HG02798 (cell line): ENCODE data around the gene PDE8B.

Experiments used
- ATAC-seq: cut with Tn5 transposase; IDR thresholded peaks from one replicate; pipeline ENCODE4 v1.9.1; 2021; ENCODE audit warnings: mild to moderate bottlenecking; ENCODE audit not compliant: unreplicated experiment, poor library complexity

The PDE8B gene

DNA sequence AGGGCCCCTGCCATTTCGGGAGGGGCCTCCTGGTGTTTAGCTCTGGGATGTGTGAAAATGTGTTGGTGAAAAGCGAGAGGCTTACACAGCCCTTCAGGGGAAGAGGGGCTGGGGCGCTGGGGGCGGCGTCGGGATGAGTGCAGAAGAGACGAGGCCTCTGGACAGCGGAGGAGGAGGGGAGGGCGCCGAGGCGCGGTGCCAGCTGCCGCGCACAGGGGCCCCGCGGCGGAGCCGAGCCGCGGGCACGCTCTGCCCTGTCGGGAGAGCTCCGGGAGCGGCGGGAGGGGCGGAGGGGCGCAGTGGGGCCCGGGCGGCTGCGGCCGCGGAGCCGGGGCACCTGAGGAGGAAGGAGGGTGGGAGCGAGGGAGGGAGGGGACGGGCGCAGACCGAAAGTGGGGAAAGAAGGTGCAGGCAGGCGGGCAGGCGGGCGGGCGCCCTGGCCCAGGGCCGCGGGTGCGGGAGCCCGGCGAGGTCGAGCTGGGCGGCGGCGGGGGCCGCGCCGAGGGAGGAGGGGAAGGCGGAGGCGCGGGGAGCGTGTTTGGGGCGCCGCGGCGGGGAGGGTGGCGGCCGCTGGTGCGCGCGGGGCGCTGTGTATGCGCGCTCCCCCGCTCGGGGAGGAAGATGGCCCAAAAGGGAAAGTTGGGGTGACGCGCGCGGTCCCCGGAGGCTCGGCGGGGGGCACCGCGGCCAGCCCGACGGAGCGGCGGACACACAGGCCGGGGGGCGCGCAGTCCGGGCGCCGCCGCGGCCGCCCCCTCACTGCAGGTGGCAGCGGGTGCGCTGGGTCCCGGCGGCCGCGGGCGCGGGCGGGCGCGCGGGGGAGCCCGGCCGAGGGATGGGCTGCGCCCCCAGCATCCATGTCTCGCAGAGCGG is at the start of gene PDE8B:
Gene PDE8B (plus strand): TSS at position 590 of the 873 bp plus-strand sequence. CDS start 246 bp downstream, at position 836.
- no peak for ATAC-seq

- ATAC-seq = no peak
Measured at GRCh38 chr5:77163453-77163852, 47.0 kb upstream of the PDE8B start.

GRCh38 chr5:77167063-77167462 is 43.4 kb upstream of the PDE8B start:
- no peak for ATAC-seq

DNA sequence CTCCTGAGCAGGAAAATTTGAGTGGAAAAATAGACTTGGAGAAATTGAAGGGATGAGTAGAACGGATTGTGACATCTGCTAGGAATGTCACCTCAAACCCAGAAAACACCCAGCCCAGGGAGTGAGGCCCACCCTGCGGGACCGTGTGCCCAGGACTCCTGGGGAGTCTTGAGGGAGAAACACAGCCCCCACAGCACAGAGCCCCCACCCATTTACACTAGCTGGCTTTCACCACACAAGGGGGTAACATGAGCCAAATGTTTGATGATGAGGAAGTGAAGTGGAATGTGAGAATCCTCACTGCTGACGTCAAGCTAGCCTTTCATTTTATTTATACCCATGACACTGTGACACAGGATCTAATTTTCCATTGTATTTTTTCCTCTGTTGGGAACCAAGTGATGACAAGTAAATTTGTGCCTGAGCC is 42.8 kb upstream of the PDE8B start:
- ATAC-seq = no peak

DNA sequence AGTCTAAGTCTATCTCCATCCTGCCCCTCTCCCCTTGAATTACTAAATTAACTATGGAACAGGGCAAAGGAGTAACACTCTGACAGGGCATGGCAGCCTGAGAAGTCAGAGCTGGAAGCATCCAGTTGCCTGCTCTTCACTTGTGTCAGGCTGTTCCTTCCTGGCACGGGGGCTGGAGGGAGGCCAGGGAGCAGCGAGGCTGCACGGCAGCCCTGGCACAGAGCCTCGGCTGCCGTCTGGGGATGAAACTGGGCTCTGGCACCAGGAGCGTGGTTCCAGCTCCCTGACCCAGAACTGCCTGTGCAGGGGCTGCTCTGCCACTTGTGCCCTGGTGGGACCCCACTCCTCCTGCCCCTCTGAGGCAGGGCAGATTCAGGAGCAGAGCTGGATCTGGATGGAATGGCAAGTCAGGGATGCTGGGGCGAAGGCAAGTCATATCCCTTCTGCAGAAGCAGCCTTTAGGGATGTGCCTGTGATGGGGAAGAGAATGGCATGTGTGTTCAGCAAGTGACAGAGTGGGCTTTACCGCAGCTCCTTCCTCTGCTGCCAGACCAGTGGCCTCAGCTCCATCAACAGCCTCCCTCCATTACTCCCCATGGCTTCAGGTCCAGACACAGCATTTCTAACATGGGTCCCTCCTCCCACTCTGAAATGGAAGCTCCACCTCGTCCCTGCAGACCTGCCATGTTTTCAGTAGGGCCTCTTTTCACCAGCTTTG is 42.2 kb upstream of the PDE8B start:
- no peak for ATAC-seq

GRCh38 chr5:77168879-77169244 is 41.6 kb upstream of the PDE8B start:
- ATAC-seq = no peak

GRCh38 chr5:77170196-77170890 is 40.1 kb upstream of the PDE8B start:
- no peak for ATAC-seq

DNA sequence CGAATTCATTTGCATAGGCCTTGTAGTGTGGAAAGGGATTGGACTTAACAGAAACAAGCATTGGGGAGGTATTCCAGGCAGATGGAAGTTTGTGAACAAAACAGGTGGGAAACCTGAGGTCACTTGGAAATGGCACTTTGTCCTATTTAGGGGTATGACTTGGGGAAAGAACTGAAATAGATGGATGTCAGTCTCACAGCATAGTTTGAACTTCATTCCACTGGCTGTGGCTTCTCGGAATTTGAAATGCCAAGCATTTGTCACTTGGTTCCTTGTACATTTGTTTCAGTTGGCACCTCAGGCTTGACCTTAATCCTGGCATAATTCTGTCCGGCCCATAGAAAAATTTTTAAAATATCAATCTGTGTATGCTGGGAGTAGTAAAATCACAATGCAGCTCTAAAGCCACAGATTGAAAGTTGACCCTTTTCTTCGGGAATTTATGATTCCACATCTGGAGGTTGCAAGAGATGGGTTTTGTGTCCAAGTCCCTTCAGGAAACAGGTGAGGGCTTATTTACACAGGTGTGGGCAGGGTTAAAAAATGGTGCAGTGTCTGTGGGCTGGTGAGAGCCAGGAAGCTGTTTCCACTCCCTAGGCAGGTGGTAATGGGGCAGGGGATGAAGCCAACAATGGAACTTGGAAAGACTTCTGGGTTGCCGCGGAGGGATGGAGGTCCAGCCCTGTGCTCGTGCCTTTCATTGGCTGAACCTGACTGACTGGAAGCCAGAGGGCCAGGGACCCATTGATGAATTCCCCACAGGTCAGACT is 39.2 kb upstream of the PDE8B start:
- no peak for ATAC-seq

DNA sequence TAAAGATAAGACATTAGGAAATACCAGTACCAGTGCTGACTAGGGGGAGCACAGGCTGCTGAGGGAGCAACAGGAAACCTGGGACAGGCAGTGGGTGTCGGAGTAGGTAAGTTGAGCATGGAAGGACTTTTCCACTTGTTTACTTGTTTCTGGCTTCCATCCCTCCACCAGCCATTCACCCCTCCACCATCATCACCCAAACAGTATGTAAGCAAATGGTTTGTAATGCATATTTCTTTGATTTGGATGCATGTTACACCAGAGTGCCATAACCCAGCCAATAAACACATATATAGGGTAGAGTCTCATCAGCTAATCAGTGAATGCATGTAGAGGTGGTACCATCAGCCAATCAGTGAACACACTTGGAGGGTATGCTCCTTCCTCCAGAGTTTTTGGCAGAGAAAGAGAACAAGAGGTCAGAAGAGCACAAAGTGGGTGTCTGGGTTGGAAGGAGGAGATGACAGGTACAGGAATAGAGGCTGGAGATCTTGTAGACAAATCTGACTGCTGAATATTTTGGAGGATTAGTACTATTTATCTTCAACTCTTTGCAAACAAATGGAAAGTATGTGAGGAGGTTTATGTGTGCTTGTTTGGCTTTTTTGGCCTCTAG is 37.7 kb upstream of the PDE8B start:
- ATAC-seq = no peak

GRCh38 chr5:77174526-77174925 is 36.0 kb upstream of the PDE8B start:
- ATAC-seq = no peak

DNA sequence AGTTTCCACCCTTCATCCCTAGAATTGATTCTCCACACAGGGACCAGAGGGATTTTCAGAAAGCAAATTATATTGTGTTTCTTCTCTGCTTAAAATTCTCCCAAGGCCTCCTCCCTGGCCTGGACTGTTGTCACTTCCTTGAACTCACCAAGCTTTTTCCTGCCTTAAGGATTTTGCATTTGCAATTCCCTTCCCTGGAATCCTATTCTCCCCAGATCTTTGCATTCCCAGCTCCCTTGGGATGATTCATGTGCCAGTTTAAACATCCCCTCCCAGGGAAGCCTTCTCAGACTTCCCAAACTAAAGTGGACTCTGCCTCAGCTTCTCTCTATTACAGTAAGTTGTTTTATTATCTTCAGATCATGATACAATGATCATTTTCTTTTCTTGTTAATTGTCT is 35.2 kb upstream of the PDE8B start:
- no peak for ATAC-seq

DNA sequence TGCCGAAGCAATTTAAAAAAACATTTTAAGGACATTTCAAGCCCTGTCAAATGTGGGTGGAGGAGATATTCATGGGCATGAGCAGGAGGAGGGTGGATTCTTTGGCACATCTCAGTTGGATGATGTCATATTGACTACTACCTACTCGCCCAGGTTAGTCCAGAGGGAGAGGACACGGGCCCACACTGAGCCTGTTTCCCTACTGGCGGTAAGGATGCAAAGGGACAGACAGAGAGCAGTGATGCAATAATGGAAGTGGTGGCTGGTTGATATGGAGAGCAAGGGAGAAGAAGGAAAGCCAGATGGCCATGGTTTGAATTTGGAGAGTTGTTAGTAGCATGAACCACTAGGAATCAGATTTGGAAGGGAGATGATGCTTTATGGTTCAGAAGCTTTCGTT is 34.1 kb upstream of the PDE8B start:
- ATAC-seq = no peak

GRCh38 chr5:77177576-77177975 is 32.9 kb upstream of the PDE8B start:
- no peak for ATAC-seq

DNA sequence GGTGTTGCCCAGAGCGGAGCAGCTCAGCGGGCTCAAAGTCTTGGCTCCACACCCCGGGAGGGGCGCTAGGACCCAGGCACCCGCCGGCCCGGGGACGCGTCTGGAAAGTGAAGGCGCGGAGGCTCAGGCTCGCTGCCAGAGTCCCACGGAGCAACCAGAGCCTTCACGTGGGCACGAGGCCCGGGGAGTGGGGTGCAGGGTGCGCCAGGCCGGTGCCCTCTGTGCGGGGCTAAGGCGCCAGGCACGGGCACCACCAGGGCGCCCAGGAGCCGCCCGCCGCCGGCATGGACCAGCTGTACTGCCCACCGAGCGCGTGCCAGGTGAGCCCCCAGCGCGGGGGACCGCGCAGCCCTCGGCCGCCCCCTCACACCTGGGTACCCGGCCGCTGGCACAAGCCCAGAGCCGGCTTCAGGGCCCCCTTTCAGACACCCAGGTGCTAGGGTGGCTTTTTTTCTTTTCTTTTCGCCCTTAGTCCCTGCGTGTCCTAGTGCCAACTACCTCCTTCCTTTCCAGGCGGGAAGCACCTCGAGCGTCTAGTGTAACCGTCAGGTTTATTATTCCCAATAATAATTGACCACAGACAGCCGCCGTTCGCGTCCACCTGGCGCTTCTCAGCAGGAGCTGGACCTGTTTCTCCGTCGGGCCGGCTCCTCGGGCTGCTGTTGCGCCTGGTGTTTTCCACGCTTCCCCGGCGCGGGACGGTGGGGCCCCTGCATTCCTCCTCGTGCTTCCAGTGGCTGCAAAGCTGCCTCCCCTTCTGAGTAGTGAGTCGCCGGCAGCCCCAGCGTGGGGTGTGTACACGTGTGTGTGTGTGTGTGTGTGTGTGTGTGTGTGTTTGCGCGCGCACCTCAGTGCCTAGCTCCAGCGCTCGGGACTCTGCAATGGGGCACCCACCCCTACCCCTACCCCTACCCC is 30.1 kb upstream of the PDE8B start:
- no peak for ATAC-seq

DNA sequence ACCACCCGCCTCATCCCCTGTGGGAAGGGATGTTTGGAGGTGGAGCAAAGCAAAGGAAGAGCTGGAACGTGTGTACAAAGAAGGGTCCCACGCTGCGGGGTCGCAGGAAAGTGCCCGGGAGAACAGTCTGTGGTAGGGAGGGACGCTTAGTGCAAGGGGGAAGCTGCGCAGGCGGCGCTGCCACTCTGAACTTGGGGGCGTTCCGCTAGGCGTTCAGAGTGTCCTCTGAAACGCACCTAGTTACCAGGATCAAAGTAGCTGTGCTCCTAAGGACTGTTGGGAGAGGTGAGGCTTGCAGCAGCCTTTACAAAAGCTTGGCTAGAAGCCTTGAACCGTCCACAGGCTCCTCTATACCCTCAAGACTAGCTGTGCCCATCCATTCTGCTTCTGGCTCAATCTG is 29.3 kb upstream of the PDE8B start:
- no peak for ATAC-seq

- no peak for ATAC-seq
Measured at GRCh38 chr5:77181596-77182304, 28.7 kb upstream of the PDE8B start.

DNA sequence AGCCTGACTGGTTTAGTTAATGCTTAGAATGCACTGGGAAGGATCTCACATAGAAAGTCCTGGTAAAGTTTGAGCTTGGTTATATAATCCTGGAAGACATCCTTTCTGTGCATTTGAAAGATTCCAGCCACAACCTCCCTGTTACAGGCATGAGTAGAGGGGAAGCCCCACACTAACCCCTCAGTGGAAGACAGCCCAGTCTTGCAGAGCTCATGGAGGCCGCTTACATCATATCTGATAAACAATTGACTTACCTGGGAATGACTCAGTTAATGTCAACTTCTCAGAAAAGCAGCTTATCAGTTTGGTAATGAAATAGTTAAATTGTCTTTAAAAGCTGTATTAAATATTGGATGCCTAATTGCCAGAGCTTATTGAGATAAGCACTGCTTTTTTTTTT is 28.1 kb upstream of the PDE8B start:
- no peak for ATAC-seq

DNA sequence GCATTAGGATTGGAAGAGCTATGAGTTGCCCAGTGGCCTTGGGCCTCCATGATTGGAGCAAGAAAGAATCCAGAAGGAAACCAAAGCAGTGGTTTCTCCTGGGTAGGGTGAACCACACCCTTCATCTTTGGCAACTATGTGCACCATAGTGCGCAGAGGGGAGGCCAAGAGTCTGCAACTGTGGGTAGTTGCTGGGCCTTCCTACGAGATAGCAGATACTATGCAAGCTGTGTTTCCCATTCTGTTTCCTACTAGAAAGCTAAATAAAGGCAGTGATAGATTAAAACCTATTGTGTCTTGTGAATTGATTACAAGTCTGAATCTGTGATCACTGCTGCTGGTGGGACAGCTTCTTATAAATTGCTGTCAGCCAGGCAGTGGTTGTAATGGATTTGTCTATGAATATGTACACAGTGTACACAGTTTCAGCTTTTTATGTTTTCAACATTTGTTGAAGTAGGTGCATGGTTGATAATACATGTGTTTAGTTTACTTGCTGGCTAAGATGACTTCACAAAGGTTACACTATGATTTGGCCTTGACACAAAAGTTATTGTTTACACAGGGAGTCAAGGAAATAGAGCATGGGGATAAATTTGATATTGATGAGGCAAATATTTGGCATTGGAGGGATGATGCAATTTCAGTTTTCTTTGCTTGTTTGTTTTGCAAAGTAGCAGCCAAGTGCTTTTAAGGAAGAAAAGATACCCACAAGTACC is 23.7 kb upstream of the PDE8B start:
- ATAC-seq = no peak
